ENCODE results near the gene HDAC4.

- TF ChIP-seq ZNF274 (IDR thresholded peaks at IDR 0.05; ENCODE audit: low read depth, low read length): no peak
- TF ChIP-seq YY1 (IDR thresholded peaks at IDR 0.05; ENCODE audit: insufficient read depth, insufficient read length): no peak
Measured at GRCh38 chr2:239355139-239355538, 45.7 kb downstream of the HDAC4 start.
